ENCODE data around the gene GRAMD4.

The GRAMD4 gene

DNA sequence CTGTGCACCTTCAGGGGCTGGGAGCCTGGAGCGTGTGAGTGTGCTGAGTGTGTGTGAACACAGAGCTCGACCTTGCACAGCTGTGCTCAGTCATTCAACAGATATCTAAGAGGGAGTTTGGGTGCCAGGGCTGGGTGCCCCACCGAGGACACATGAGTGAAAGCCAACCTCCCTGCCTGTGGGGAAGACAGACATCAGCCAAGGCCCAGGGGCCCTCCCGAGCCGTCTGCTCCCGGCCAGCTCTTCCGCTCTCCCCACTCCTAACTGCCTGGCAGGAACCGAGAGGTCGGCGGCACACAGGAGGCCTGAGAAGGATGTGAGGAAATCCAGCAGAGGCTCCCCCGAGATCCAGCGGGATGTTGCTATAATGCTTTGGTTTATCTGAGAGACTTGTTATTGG lies 85.9 kb downstream of the GRAMD4 start:
- Histone ChIP-seq H3K9me3 (ENCODE audit: control insufficient read depth, insufficient read depth, low read length) (no peaks in the 10 kb centered on the region), H3K4me3 (ENCODE audit: low read depth, low read length) (no peak overlapping the region), H3K36me3 (ENCODE audit: control insufficient read depth, insufficient read depth, low read length) (peaks cover 31% of the 10 kb centered on the region), H3K4me1 (ENCODE audit: control insufficient read depth, insufficient read depth, low read length) (no peaks in the 10 kb centered on the region), H3K27me3 (ENCODE audit: control insufficient read depth, insufficient read depth, low read length) (no peaks in the 10 kb centered on the region), H3K9ac (ENCODE audit: low read depth, low read length) (no peak overlapping the region)

DNA sequence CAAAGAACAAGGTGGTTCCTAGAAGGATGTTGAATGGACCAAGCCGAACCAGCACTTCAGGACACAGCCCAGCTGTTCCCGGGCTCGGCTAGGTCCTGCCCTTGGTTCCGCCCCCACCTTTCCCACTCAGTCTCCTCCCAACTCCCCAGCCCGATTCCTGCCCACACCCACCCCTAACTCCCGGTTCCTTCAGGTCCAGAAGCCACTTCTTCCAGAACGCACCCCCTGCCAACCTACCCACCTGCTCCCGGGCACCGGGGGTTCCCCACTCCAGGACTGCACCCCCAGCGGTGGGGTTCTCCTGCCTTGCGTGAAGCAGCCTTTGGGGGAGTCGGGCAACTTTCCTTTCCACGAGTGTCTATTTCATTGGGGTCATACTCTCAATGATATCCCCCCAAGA lies 87.1 kb downstream of the GRAMD4 start:
- Histone ChIP-seq H3K9me3 (ENCODE audit: control insufficient read depth, insufficient read depth, low read length) (no peaks in the 10 kb centered on the region), H3K36me3 (ENCODE audit: control insufficient read depth, insufficient read depth, low read length) (peaks cover 27% of the 10 kb centered on the region), H3K4me1 (ENCODE audit: control insufficient read depth, insufficient read depth, low read length) (no peaks in the 10 kb centered on the region)

DNA sequence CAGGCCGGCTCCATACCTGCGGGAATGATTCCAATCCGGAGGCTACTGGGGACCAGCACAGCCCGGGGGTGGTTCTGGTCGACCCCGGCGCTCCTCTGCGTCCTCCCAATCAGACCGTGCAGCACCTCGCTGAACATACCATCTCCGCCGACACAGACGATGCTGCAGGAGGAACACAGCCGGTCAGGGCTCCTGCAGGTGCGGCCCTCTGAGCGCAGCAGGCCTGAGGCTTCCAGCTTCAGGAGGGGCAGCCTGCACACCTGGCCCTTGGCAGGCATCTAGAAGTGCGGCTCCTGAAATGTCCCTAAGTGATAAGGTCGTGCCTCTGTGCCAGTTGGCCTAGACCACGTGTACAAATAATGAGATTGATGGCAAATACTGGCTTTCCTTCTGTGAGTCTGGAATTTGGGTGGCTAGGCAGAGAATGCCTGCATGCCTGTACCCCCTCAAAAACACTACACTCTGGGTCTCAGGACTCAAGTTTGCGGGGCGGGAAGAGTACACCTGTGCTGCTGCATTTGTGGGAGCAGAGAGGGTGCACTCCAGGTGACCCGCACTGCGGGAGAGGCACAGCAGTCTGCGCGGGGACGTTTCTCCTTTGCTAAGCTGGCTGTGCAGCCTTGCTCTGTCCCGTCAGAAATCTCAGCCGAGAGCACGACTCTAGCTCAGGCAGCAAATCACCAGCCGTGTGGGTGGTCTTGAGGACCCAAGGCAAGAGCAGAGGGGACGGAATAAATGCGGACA lies 87.8 kb downstream of the GRAMD4 start:
- Histone ChIP-seq H3K27me3 (ENCODE audit: control insufficient read depth, insufficient read depth, low read length) (no peaks in the 10 kb centered on the region), H3K4me3 (ENCODE audit: low read depth, low read length) (no peak overlapping the region), H3K9me3 (ENCODE audit: control insufficient read depth, insufficient read depth, low read length) (no peaks in the 10 kb centered on the region), H3K4me1 (ENCODE audit: control insufficient read depth, insufficient read depth, low read length) (no peaks in the 10 kb centered on the region), H3K9ac (ENCODE audit: low read depth, low read length) (no peak overlapping the region), H3K36me3 (ENCODE audit: control insufficient read depth, insufficient read depth, low read length) (peaks cover 21% of the 10 kb centered on the region)

More for the DNA sequence above, 87.1 kb downstream of the GRAMD4 start:
- Histone ChIP-seq H3K4me3 (ENCODE audit: low read depth, low read length) (no peak overlapping the region), H3K27me3 (ENCODE audit: control insufficient read depth, insufficient read depth, low read length) (no peaks in the 10 kb centered on the region), H3K9ac (ENCODE audit: low read depth, low read length) (no peak overlapping the region)

DNA sequence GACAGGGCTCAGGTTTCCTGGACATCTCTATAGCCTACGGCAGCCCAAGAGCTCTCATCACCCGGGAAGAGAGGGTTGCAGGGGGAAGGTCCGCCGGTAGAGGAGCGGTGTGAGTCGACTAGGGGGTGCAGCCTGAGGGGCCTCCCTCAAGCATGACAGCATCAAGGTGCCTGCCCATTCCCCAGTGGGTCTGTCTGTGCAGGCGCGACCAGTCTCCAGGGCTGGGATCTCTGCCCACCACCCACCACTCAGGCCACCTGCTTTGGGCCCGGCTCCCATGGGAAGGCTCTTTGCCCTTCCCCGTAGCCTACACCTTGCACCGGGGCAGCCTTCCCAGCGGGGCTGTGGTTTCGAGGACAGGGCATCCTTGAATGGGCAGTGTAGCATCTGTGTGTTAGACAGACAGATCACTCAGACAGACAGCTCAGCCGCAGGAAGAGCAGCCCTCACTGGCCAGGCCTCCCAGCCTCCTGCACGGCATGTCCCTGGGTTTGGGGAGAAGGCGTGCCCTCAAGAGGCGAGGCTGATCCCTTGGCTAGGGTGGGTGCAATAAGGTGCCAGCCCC lies 88.7 kb downstream of the GRAMD4 start:
- Histone ChIP-seq H3K36me3 (ENCODE audit: control insufficient read depth, insufficient read depth, low read length) (peaks cover 18% of the 10 kb centered on the region), H3K27me3 (ENCODE audit: control insufficient read depth, insufficient read depth, low read length) (no peaks in the 10 kb centered on the region)

DNA sequence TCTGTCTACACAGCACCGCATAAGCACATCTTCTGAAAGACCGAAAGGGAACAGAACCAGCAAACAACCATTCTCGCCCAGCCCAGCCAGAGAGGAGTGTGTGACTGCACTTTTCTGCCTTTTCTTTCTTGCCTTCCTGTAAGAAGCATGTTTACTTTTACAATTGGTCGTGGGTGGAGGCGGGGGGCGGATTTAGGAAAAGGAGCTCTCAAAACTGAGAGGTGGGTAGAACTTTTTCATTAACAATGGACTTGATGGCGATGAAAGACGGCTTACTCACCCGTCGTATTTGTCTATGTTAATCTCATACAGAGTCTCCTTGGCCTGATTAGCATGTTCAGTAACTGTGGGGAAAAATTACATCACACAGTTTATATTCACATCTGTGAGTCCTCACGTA lies 90.6 kb downstream of the GRAMD4 start:
- Histone ChIP-seq H3K36me3 (ENCODE audit: control insufficient read depth, insufficient read depth, low read length) (peaks cover 18% of the 10 kb centered on the region), H3K4me1 (ENCODE audit: control insufficient read depth, insufficient read depth, low read length) (no peaks in the 10 kb centered on the region), H3K9me3 (ENCODE audit: control insufficient read depth, insufficient read depth, low read length) (no peaks in the 10 kb centered on the region), H3K9ac (ENCODE audit: low read depth, low read length) (no peak overlapping the region), H3K4me3 (ENCODE audit: low read depth, low read length) (no peak overlapping the region), H3K27me3 (ENCODE audit: control insufficient read depth, insufficient read depth, low read length) (no peaks in the 10 kb centered on the region)

More for the DNA sequence above, 88.7 kb downstream of the GRAMD4 start:
- H3K4me3 ChIP-seq (ENCODE audit: low read depth, low read length), result no peak overlapping the region
- no peak overlapping the region for H3K9ac ChIP-seq (ENCODE audit: low read depth, low read length)
- no peaks in the 10 kb centered on the region for H3K4me1 ChIP-seq (ENCODE audit: control insufficient read depth, insufficient read depth, low read length)
- H3K9me3 ChIP-seq (ENCODE audit: control insufficient read depth, insufficient read depth, low read length), result no peaks in the 10 kb centered on the region

DNA sequence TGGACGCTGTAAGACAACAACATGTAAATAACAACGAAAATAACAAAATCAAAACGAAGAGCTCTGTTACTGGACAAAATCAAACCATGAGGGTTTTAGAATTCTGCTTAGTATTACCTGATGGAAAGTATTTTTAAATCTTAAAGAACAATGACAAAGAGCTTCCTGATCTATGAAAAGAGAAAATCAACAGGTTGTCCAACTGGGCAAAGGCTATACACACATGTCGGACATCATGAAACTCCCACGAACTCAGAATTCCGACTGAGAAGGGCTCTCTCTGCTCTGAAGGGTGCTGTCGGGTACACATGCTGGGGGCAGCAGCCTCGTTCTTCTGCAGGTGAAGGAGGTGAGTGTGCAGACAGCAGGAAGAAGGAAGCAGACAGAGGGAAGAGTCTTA lies 92.1 kb downstream of the GRAMD4 start:
- Histone ChIP-seq H3K4me3 (ENCODE audit: low read depth, low read length) (no peak overlapping the region), H3K9ac (ENCODE audit: low read depth, low read length) (no peak overlapping the region), H3K9me3 (ENCODE audit: control insufficient read depth, insufficient read depth, low read length) (no peaks in the 10 kb centered on the region), H3K36me3 (ENCODE audit: control insufficient read depth, insufficient read depth, low read length) (peaks cover 11% of the 10 kb centered on the region), H3K27me3 (ENCODE audit: control insufficient read depth, insufficient read depth, low read length) (no peaks in the 10 kb centered on the region), H3K4me1 (ENCODE audit: control insufficient read depth, insufficient read depth, low read length) (no peaks in the 10 kb centered on the region)

DNA sequence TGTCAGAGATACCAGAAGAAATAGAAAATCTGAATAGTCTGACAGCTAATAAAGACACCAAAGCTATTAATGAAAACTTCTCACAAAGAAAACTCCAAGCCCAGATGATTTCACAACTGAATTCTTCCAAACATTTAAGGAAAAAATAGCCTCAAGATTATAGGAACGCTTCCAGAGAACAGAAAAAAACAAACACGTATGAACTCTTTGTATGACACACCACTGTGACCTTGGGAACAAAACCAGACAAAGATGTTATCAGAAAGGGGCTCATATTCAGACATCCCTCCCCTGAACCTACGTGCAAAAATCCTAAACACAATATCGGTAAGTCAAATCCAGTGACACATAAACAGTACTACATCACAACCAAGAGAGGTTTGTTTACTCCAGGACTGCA lies 94.4 kb downstream of the GRAMD4 start:
- H3K27me3 ChIP-seq (ENCODE audit: control insufficient read depth, insufficient read depth, low read length), result no peaks in the 10 kb centered on the region
- H3K9ac ChIP-seq (ENCODE audit: low read depth, low read length), result no peak overlapping the region
- no peak overlapping the region for H3K4me3 ChIP-seq (ENCODE audit: low read depth, low read length)
- H3K36me3 ChIP-seq (ENCODE audit: control insufficient read depth, insufficient read depth, low read length), result peaks cover 4% of the 10 kb centered on the region
- no peaks in the 10 kb centered on the region for H3K4me1 ChIP-seq (ENCODE audit: control insufficient read depth, insufficient read depth, low read length)
- no peaks in the 10 kb centered on the region for H3K9me3 ChIP-seq (ENCODE audit: control insufficient read depth, insufficient read depth, low read length)

DNA sequence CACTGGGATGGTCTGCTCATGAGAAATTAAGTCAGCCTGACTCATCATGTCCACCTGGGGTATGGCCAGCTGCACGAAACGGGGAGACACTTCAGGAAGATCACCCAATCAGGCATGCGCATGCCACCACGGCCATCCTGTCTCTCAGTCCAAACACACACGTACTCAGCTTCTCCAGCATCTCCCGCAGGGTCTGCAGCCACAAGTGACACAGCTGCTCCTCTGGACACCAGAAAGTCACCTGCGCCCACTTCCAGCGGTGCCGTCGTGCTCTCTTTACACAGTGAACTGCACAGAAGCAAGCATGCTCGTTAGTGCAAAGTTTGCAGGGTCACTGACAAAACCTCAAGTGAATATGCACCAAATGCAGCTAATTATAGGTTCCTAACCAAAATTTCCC lies 99.7 kb downstream of the GRAMD4 start:
- no peaks in the 10 kb centered on the region for H3K9me3 ChIP-seq (ENCODE audit: control insufficient read depth, insufficient read depth, low read length)
- no peaks in the 10 kb centered on the region for H3K4me1 ChIP-seq (ENCODE audit: control insufficient read depth, insufficient read depth, low read length)
- H3K9ac ChIP-seq (ENCODE audit: low read depth, low read length), result no peak overlapping the region
- no peak overlapping the region for H3K4me3 ChIP-seq (ENCODE audit: low read depth, low read length)
- peaks cover 10% of the 10 kb centered on the region for H3K36me3 ChIP-seq (ENCODE audit: control insufficient read depth, insufficient read depth, low read length)
- no peaks in the 10 kb centered on the region for H3K27me3 ChIP-seq (ENCODE audit: control insufficient read depth, insufficient read depth, low read length)

DNA sequence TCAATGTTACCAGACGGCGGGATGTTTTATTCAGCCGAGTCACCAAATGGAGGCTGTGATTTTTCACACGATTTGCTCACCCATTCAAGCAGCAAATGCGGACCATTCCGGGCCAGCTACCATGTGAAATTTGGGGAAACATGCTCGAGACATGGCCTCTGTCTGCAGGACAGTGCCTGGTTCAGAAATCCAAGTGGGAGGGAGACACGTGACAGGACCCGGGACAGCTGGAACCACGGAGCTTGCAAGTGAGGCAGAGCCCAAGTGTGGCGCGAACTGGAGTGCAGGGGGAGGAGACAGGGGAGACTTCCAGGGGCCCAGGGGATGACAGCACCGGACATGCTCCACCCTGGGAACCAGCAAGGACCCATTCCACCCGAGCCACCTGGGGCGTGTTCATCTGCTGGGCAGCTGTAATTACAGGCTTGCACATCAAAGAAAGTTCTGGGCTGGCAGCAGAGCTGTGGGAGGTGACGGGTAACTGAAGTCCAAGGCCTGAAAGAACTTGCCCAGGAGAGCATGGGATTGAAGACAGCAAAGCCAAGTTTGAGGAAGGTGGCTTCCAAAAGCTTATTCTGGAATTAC lies 101.4 kb downstream of the GRAMD4 start:
- Histone ChIP-seq H3K27me3 (ENCODE audit: control insufficient read depth, insufficient read depth, low read length) (no peaks in the 10 kb centered on the region), H3K36me3 (ENCODE audit: control insufficient read depth, insufficient read depth, low read length) (peaks cover 10% of the 10 kb centered on the region), H3K4me3 (ENCODE audit: low read depth, low read length) (no peak overlapping the region), H3K9ac (ENCODE audit: low read depth, low read length) (no peak overlapping the region), H3K4me1 (ENCODE audit: control insufficient read depth, insufficient read depth, low read length) (no peaks in the 10 kb centered on the region), H3K9me3 (ENCODE audit: control insufficient read depth, insufficient read depth, low read length) (no peaks in the 10 kb centered on the region)

DNA sequence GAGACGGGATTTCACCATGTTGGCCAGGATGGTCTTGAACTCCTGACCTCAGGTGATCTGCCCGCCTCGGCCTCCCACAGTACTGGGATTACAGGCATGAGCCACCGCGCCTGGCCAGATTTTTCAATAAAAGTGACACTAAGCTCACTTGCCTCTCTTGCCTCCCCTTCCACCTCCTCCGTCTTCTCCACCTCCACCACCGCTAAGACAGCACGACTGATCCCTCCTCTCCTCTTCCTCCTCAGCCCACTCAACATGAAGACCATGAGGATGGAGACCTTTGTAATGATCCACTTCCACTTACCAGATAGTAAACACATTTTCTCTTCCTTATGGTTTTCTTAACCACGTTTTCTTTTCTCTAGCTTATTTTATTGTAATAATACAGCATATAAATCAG lies 103.7 kb downstream of the GRAMD4 start:
- H3K36me3 ChIP-seq (ENCODE audit: control insufficient read depth, insufficient read depth, low read length), result peaks cover 10% of the 10 kb centered on the region

DNA sequence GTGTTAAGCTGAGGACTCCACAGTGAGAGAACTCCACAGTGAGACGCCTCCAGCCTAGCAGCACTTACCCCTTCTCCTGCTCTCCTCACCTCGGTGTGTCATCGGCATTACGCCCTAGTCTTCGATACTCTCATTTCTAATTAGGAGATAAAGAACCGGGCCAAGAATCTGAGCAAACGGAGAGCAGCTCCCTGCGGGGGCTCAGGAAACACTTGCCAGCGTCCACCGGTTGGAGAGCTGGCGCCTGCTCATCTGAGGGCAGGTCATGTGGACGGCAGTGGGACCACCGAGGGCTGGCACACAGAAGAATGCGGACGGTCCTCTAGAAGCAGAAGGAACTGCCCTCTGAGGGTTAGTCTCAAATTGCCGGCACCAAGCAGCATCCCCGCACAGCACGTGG lies 104.9 kb downstream of the GRAMD4 start:
- Histone ChIP-seq H3K4me1 (ENCODE audit: control insufficient read depth, insufficient read depth, low read length) (no peaks in the 10 kb centered on the region), H3K9ac (ENCODE audit: low read depth, low read length) (no peak overlapping the region), H3K4me3 (ENCODE audit: low read depth, low read length) (no peak overlapping the region), H3K27me3 (ENCODE audit: control insufficient read depth, insufficient read depth, low read length) (no peaks in the 10 kb centered on the region), H3K9me3 (ENCODE audit: control insufficient read depth, insufficient read depth, low read length) (no peaks in the 10 kb centered on the region), H3K36me3 (ENCODE audit: control insufficient read depth, insufficient read depth, low read length) (peaks cover under 1% of the 10 kb centered on the region)

More for the DNA sequence above, 103.7 kb downstream of the GRAMD4 start:
- Histone ChIP-seq H3K9ac (ENCODE audit: low read depth, low read length) (no peak overlapping the region), H3K9me3 (ENCODE audit: control insufficient read depth, insufficient read depth, low read length) (no peaks in the 10 kb centered on the region), H3K27me3 (ENCODE audit: control insufficient read depth, insufficient read depth, low read length) (no peaks in the 10 kb centered on the region), H3K4me1 (ENCODE audit: control insufficient read depth, insufficient read depth, low read length) (no peaks in the 10 kb centered on the region), H3K4me3 (ENCODE audit: low read depth, low read length) (no peak overlapping the region)
